HepG2 (cell line): Measurements from ENCODE around the gene METAP1D. TPM values are rescaled to one million over a fixed set of nuclear protein-coding genes. Genes with fewer than 3 reads are reported as not detected.
A peak's percentile ranks its signal among the peaks of the same experiment; 100 is the strongest.

Source experiments
- BRD4 ChIP-seq: sonication (generic); formaldehyde crosslinking; IDR thresholded peaks from 2 replicates; pipeline ENCODE4 v1.4.0; 2020; ENCODE audit warnings: missing genetic modification reagents
- EP300 ChIP-seq, 3 experiments: sonication (generic) in 1 of 3; formaldehyde crosslinking in 1 of 3; IDR thresholded peaks; 2 replicates each; pipeline versions ENCODE4 v1.5.1 to v1.6.1; 2011 to 2020; ENCODE audit warnings: low read depth in 2 of 3, low read length in 2 of 3, borderline replicate concordance in 1 of 3, improper control_type of control experiment in 1 of 3, mild to moderate bottlenecking in 1 of 3, missing genetic modification reagents in 1 of 3, moderate library complexity in 1 of 3
- GFI1 ChIP-seq: sonication (generic); formaldehyde crosslinking; IDR thresholded peaks from 2 replicates; pipeline ENCODE4 v1.5.0; 2020; ENCODE audit warnings: missing genetic modification reagents, mild to moderate bottlenecking, borderline replicate concordance
- HDAC2 ChIP-seq: sonication (generic); formaldehyde crosslinking; IDR thresholded peaks from 2 replicates; pipeline ENCODE4 v1.4.0; 2020; ENCODE audit warnings: missing genetic modification reagents
- PTBP1 ChIP-seq: fragments of 200-400 bp; formaldehyde crosslinking; IDR thresholded peaks from 2 replicates; pipeline ENCODE4 v1.6.1; 2018; ENCODE audit warnings: low read length, low read depth; ENCODE audit not compliant: poor library complexity, severe bottlenecking
- RBM22 ChIP-seq: fragments of 200-400 bp; formaldehyde crosslinking; optimal IDR thresholded peaks from 2 replicates; pipeline ENCODE3; 2017; ENCODE audit warnings: mild to moderate bottlenecking, low read length, moderate library complexity
- WIZ ChIP-seq: sonication (generic); formaldehyde crosslinking; IDR thresholded peaks from 2 replicates; pipeline ENCODE4 v1.5.1; 2020; ENCODE audit warnings: mild to moderate bottlenecking, missing genetic modification reagents
- ZBTB7A ChIP-seq: sonication (generic); formaldehyde crosslinking; IDR thresholded peaks from 2 replicates; pipeline ENCODE4 v1.8.0; 2022; ENCODE audit warnings: mild to moderate bottlenecking, missing genetic modification reagents
- ZNF101 ChIP-seq: sonication (generic); formaldehyde crosslinking; IDR thresholded peaks from 2 replicates; pipeline ENCODE4 v1.4.0; 2020; ENCODE audit warnings: mild to moderate bottlenecking, low read depth, missing genetic modification reagents, borderline replicate concordance
- ZNF143 ChIP-seq: sonication (generic); formaldehyde crosslinking; IDR thresholded peaks from 2 replicates; pipeline ENCODE4 v1.4.0; 2020; ENCODE audit warnings: missing genetic modification reagents
- ZNF563 ChIP-seq: sonication (generic); formaldehyde crosslinking; IDR thresholded peaks from 2 replicates; pipeline ENCODE4 v1.8.0; 2022; ENCODE audit warnings: mild to moderate bottlenecking, moderate library complexity, missing genetic modification reagents
- ZNF652 ChIP-seq: IDR thresholded peaks from 2 replicates; pipeline ENCODE4 v1.6.1; 2016; ENCODE audit warnings: low read depth, borderline replicate concordance
- ZNF746 ChIP-seq: sonication (generic); formaldehyde crosslinking; IDR thresholded peaks from 2 replicates; pipeline ENCODE4 v1.8.0; 2022; ENCODE audit warnings: mild to moderate bottlenecking, missing genetic modification reagents
- ZNF878 ChIP-seq: sonication (generic); formaldehyde crosslinking; IDR thresholded peaks from 2 replicates; pipeline ENCODE4 v1.8.1; 2023; ENCODE audit warnings: mild to moderate bottlenecking, missing genetic modification reagents, moderate library complexity
- ZZZ3 ChIP-seq: sonication (generic); formaldehyde crosslinking; IDR thresholded peaks from 2 replicates; pipeline ENCODE4 v1.4.0; 2020; ENCODE audit warnings: missing genetic modification reagents, mild to moderate bottlenecking, borderline replicate concordance
- polyA plus RNA-seq, 8 experiments: library from polyadenylated mRNA; depleted of rRNA in 3 of 8; stranded (reverse) in 7 of 8; unstranded in 1 of 8; fragments of >200 nt; fragmentation: Illumina TruSeq in 4 of 8; extraction: Trizol in 4 of 8; gene quantifications; 2 replicates each; pipeline versions ENCODE4 v1.2.1 to v1.2.3, GENCODE V29; 2011 to 2016; ENCODE audit warnings: low read depth in 4 of 8, missing spikeins in 1 of 8, mixed read lengths in 1 of 8; ENCODE audit not compliant: insufficient read depth in 1 of 8
- total RNA-seq, 5 experiments: library from RNA; depleted of rRNA; stranded (reverse); fragments of >200 nt; fragmentation: Illumina TruSeq; extraction: Trizol; gene quantifications; 2 replicates each; pipeline ENCODE4 v1.2.3, GENCODE V29; 2016; ENCODE audit warnings: low read depth in 1 of 5
- TF ChIP-seq, protein P1 (sequence below), 2 experiments: IDR thresholded peaks; 2 replicates each; pipeline ENCODE4 v1.6.1; 2011 to 2012; ENCODE audit warnings: low read length in 2 of 2, borderline replicate concordance in 1 of 2, low read depth in 1 of 2, mild to moderate bottlenecking in 1 of 2, moderate library complexity in 1 of 2
- TF ChIP-seq, protein P2 (sequence below): sonication (generic); formaldehyde crosslinking; IDR thresholded peaks from 2 replicates; pipeline ENCODE4 v1.8.0; 2022; ENCODE audit warnings: missing genetic modification reagents, mild to moderate bottlenecking, moderate library complexity, borderline replicate concordance

The METAP1D gene
- total and polyA plus RNA-seq, 2 of the 13 experiments (the other 11 are each of a cell fraction or from before 2014, with no cell fraction given) = 14.7 to 21.6 TPM

DNA sequence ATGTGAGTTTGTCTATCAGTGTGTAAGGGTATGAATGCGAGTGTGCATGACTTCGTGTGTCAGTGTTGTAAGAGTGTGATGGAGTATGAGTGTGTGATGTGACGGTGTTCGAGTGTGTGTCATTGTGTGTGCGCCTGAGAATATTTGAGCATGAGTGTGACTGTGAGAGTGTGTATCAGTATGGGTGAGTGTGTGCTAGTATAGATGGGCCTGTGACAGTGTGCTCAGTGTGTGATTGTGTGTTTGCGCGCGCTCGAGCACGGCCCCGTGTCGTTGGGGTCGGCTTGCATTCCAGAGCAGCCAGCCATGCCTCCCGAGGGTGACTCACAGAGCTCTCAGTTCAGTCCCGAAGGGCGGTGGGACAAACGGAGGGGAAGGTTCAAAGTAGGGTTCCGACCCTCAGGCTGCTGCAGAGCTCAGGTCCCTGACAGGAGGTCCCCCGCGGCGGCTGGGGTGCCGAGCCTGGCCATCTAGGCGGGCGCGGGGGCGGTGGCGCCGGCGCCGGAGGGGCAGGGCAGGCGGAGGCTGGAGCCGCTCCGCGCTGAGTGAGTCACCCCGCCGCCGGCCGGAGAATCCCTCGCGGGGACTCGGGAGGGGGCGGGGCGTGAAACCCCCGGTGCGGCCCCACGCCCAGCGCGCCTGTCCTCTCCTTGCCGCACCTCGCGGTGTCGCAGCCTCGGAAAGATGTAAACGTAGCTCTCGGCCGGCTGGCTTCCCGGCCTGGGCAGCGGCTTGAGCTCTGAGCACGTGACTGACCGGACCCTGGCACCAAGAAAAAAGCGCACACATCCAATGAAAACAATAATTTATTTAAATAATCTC, 99.1 kb downstream of the METAP1D start (continued):
- TF ChIP-seq ZNF652 (CRISPR knock-in tag) = no peak
- peak; percentile 73 for TF ChIP-seq PTBP1
- TF ChIP-seq GFI1 (CRISPR knock-in tag) = no peak; the same call in 1 of the 2 replicates
- TF ChIP-seq ZZZ3 (CRISPR knock-in tag) = no peak
- TF ChIP-seq ZNF563 (CRISPR knock-in tag) = 0 out of 2 replicates have a peak, but pooled peaks have one; percentile 36
- TF ChIP-seq ZNF746 = peak; percentile 17; the same call in 1 of the 2 replicates
- no peak for TF ChIP-seq EP300 (IDR thresholded peaks at IDR 0.05; ENCODE audit: low read depth in 2 of 2, low read length in 2 of 2)
- TF ChIP-seq EP300 (CRISPR knock-in tag; IDR thresholded peaks at IDR 0.05; ENCODE audit: borderline replicate concordance) = no peak
- TF ChIP-seq, protein P1, sequence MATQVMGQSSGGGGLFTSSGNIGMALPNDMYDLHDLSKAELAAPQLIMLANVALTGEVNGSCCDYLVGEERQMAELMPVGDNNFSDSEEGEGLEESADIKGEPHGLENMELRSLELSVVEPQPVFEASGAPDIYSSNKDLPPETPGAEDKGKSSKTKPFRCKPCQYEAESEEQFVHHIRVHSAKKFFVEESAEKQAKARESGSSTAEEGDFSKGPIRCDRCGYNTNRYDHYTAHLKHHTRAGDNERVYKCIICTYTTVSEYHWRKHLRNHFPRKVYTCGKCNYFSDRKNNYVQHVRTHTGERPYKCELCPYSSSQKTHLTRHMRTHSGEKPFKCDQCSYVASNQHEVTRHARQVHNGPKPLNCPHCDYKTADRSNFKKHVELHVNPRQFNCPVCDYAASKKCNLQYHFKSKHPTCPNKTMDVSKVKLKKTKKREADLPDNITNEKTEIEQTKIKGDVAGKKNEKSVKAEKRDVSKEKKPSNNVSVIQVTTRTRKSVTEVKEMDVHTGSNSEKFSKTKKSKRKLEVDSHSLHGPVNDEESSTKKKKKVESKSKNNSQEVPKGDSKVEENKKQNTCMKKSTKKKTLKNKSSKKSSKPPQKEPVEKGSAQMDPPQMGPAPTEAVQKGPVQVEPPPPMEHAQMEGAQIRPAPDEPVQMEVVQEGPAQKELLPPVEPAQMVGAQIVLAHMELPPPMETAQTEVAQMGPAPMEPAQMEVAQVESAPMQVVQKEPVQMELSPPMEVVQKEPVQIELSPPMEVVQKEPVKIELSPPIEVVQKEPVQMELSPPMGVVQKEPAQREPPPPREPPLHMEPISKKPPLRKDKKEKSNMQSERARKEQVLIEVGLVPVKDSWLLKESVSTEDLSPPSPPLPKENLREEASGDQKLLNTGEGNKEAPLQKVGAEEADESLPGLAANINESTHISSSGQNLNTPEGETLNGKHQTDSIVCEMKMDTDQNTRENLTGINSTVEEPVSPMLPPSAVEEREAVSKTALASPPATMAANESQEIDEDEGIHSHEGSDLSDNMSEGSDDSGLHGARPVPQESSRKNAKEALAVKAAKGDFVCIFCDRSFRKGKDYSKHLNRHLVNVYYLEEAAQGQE (IDR thresholded peaks at IDR 0.05; ENCODE audit: borderline replicate concordance in 1 of 2, low read depth in 1 of 2, low read length in 2 of 2) = no peak
- TF ChIP-seq BRD4 = no peak
- no peak for TF ChIP-seq ZNF143 (CRISPR knock-in tag)
- TF ChIP-seq, protein P2, sequence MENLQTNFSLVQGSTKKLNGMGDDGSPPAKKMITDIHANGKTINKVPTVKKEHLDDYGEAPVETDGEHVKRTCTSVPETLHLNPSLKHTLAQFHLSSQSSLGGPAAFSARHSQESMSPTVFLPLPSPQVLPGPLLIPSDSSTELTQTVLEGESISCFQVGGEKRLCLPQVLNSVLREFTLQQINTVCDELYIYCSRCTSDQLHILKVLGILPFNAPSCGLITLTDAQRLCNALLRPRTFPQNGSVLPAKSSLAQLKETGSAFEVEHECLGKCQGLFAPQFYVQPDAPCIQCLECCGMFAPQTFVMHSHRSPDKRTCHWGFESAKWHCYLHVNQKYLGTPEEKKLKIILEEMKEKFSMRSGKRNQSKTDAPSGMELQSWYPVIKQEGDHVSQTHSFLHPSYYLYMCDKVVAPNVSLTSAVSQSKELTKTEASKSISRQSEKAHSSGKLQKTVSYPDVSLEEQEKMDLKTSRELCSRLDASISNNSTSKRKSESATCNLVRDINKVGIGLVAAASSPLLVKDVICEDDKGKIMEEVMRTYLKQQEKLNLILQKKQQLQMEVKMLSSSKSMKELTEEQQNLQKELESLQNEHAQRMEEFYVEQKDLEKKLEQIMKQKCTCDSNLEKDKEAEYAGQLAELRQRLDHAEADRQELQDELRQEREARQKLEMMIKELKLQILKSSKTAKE (CRISPR knock-in tag) = no peak
- peak; percentile 72 for TF ChIP-seq ZBTB7A
- TF ChIP-seq WIZ (CRISPR knock-in tag) = no peak
- no peak for TF ChIP-seq RBM22
- TF ChIP-seq HDAC2 (CRISPR knock-in tag) = peak; percentile 34; the same call in 1 of the 2 replicates
- no peak for TF ChIP-seq ZNF101 (CRISPR knock-in tag)
- no peak for TF ChIP-seq ZNF878
